ENCODE results near the gene SLC24A1. TPM values are rescaled to one million over a fixed set of nuclear protein-coding genes. Genes with fewer than 3 reads are reported as not detected.

Gene SLC24A1
- total and polyA plus RNA-seq, 2 of the 4 experiments (the other 2 are of a cell fraction): 3.6 to 4.9 TPM

Small RNA genes lying within 50 kb of the gene (microRNA-seq; reads per million reads assigned to microRNA genes)
- gene SNORD13E (ENCODE audit: insufficient read depth, insufficient read length): not detected

Small RNA genes lying within 50 kb of the gene (small RNA-seq; reads per million reads assigned to genes)
- 0 to 0.28 (median 0) reads per million in 5 experiments for gene SNORD13E

Other genes with a start within 250 kb of the SLC24A1 start
- gene IGDCC3, start 243.9 kb upstream of the SLC24A1 start, total RNA-seq (2012; rRNA removed): under 0.01 and 0.18 TPM in 2 replicates
- gene IGDCC3, start 243.9 kb upstream of the SLC24A1 start, polyA plus RNA-seq (2012; rRNA removed): 0.19 and 0.32 TPM in 2 replicates
- gene IGDCC4, start 199.0 kb upstream of the SLC24A1 start, total RNA-seq (2012; rRNA removed): 0.54 and 0.56 TPM in 2 replicates
- 2.3 and 2.7 TPM in 2 replicates for gene IGDCC4, start 199.0 kb upstream of the SLC24A1 start, polyA plus RNA-seq (2012; rRNA removed)
- gene DPP8, start 104.2 kb upstream of the SLC24A1 start, total RNA-seq (2012; rRNA removed): 29.4 and 35.6 TPM in 2 replicates
- gene DPP8, start 104.2 kb upstream of the SLC24A1 start, polyA plus RNA-seq (2012; rRNA removed): 10.1 and 10.7 TPM in 2 replicates
- gene HACD3, start 91.5 kb upstream of the SLC24A1 start, total RNA-seq (2012; rRNA removed): 131 and 169 TPM in 2 replicates
- 56.7 and 60.9 TPM in 2 replicates for gene HACD3, start 91.5 kb upstream of the SLC24A1 start, polyA plus RNA-seq (2012; rRNA removed)
- 22.9 and 33.9 TPM in 2 replicates for gene INTS14, start 10.8 kb upstream of the SLC24A1 start, total RNA-seq (2012; rRNA removed)
- 35.8 and 39.5 TPM in 2 replicates for gene INTS14, start 10.8 kb upstream of the SLC24A1 start, polyA plus RNA-seq (2012; rRNA removed)
- 17.7 and 18.6 TPM in 2 replicates for gene DENND4A, start 170.4 kb downstream of the SLC24A1 start, total RNA-seq (2012; rRNA removed)
- gene DENND4A, start 170.4 kb downstream of the SLC24A1 start, polyA plus RNA-seq (2012; rRNA removed): 3.2 and 4.1 TPM in 2 replicates
- 376 and 462 TPM in 2 replicates for gene RAB11A, start 247.6 kb downstream of the SLC24A1 start, total RNA-seq (2012; rRNA removed)
- gene RAB11A, start 247.6 kb downstream of the SLC24A1 start, polyA plus RNA-seq (2012; rRNA removed): 299 and 341 TPM in 2 replicates